Keratinocyte (primary cell): ENCODE data around the gene CYP4F8. TPM values are rescaled to one million over a fixed set of nuclear protein-coding genes. Genes with fewer than 3 reads are reported as not detected.

ENCODE experiments used
- DNase-seq: peaks from one replicate; pipeline ENCODE4 v3.0.0-alpha.2; 2011; ENCODE audit warnings: low read depth, missing footprints, low spot score
- FAIRE-seq: peaks from 2 replicates; lab custom pipeline; 2011; peaks lifted over from hg19 to GRCh38; lab: Jason Lieb, UNC
- H2AFZ ChIP-seq: 2 replicates; pipeline ENCODE4 v1.6.0; 2012; ENCODE audit warnings: low read length, control low read depth, inconsistent platforms; ENCODE audit not compliant: control insufficient read depth
- H3K27ac ChIP-seq: 2 replicates; pipeline ENCODE4 v1.5.1; 2011; ENCODE audit warnings: low read length; ENCODE audit not compliant: control insufficient read depth, insufficient read depth
- H3K27me3 ChIP-seq: 3 replicates; pipeline ENCODE4 v1.6.0; 2011; ENCODE audit warnings: low read length; ENCODE audit not compliant: control insufficient read depth, insufficient read depth; ENCODE audit errors: extremely low read depth
- H3K36me3 ChIP-seq, 2 experiments: 2 replicates in 1 of 2; 3 replicates in 1 of 2; pipeline ENCODE4 v1.5.1; 2011; ENCODE audit warnings: low read length in 2 of 2, mild to moderate bottlenecking in 1 of 2; ENCODE audit not compliant: control insufficient read depth in 2 of 2, insufficient read depth in 2 of 2; ENCODE audit errors: extremely low read depth in 1 of 2
- H3K4me1 ChIP-seq: 3 replicates; pipeline ENCODE4 v1.5.1; 2011; ENCODE audit warnings: low read length; ENCODE audit not compliant: control insufficient read depth, insufficient read depth; ENCODE audit errors: extremely low read depth
- H3K4me2 ChIP-seq: 3 replicates; pipeline ENCODE4 v1.6.0; 2011; ENCODE audit warnings: low read depth, low read length; ENCODE audit not compliant: control insufficient read depth, insufficient read depth; ENCODE audit errors: extremely low read depth
- H3K4me3 ChIP-seq, 3 experiments: fragments of 200-600 bp in 1 of 3; sonication (generic) in 1 of 3; 2 replicates in 2 of 3; 3 replicates in 1 of 3; pipeline ENCODE4 v1.5.1; 2011 to 2016; ENCODE audit warnings: low read length in 3 of 3, mild to moderate bottlenecking in 3 of 3, control low read depth in 2 of 3, inconsistent platforms in 1 of 3, low read depth in 1 of 3, mixed read lengths in 1 of 3, mixed run types in 1 of 3, moderate library complexity in 1 of 3; ENCODE audit not compliant: control insufficient read depth in 2 of 3, insufficient read depth in 2 of 3; ENCODE audit errors: extremely low read depth in 1 of 3
- H3K79me2 ChIP-seq: 2 replicates; pipeline ENCODE4 v1.6.0; 2012; ENCODE audit warnings: low read length; ENCODE audit not compliant: control insufficient read depth, insufficient read depth
- H3K9ac ChIP-seq: 3 replicates; pipeline ENCODE4 v1.6.0; 2011; ENCODE audit warnings: low read length; ENCODE audit not compliant: control insufficient read depth, insufficient read depth; ENCODE audit errors: extremely low read depth
- H3K9me1 ChIP-seq: 3 replicates; pipeline ENCODE4 v1.6.0; 2011; ENCODE audit warnings: low read length; ENCODE audit not compliant: control insufficient read depth, insufficient read depth; ENCODE audit errors: extremely low read depth
- H3K9me3 ChIP-seq: 2 replicates; pipeline ENCODE4 v1.5.1; 2012; ENCODE audit warnings: low read depth, low read length; ENCODE audit not compliant: control insufficient read depth
- H4K20me1 ChIP-seq: 3 replicates; pipeline ENCODE4 v1.6.0; 2011; ENCODE audit warnings: low read length; ENCODE audit not compliant: control insufficient read depth, insufficient read depth; ENCODE audit errors: extremely low read depth
- CTCF ChIP-seq, 3 experiments: IDR thresholded peaks in 1 of 3; conservative IDR thresholded peaks in 1 of 3; optimal IDR thresholded peaks in 1 of 3; 2 replicates in 2 of 3; 3 replicates in 1 of 3; pipeline versions ENCODE3 to v1.5.1; 2011; ENCODE audit warnings: low read length in 3 of 3, mild to moderate bottlenecking in 3 of 3, moderate library complexity in 2 of 3, control low read depth in 1 of 3, inconsistent platforms in 1 of 3; ENCODE audit not compliant: insufficient read depth in 2 of 3; ENCODE audit errors: extremely low read depth in 1 of 3
- EZH2 ChIP-seq: IDR thresholded peaks from one replicate; pipeline ENCODE4 v1.6.1; 2012; ENCODE audit warnings: inconsistent platforms, mild to moderate bottlenecking, low read length, moderate library complexity
- dilution Hi-C: fragments of 300-500 bp; cut with MboI; formaldehyde crosslinking; loops from one replicate; pipeline ENCODE4 v1.7.0; 2020; ENCODE audit warnings: low sequenced_read_pairs; ENCODE audit not compliant: extremely low pct_ligation_motif_present
- polyA plus RNA-seq, 5 experiments: library from polyadenylated mRNA; depleted of rRNA in 3 of 5; stranded (reverse) in 3 of 5; stranded (forward) in 1 of 5; unstranded in 1 of 5; fragments of >200 nt; gene quantifications; 1 replicate in 1 of 5; 2 replicates in 3 of 5; 3 replicates in 1 of 5; pipeline versions ENCODE4 v1.2.1 to v1.2.3, GENCODE V29; 2011 to 2012; ENCODE audit warnings: missing spikeins in 2 of 5, low read depth in 1 of 5, low replicate concordance in 1 of 5

Gene CYP4F8
- polyA plus RNA-seq, 1 donor (not counting 4 experiments of a cell fraction or from before 2014, with no cell fraction given), result not detected

GRCh38 chr19:15666883-15667282 lies 51.9 kb downstream of the CYP4F8 start:
- Histone ChIP-seq H3K9ac (no peak overlapping the region), H3K27ac (no peak overlapping the region), H3K79me2 (no peaks in the 10 kb centered on the region), H2AFZ (no peak overlapping the region), H3K36me3 (no peaks in the 10 kb centered on the region), H4K20me1 (no peaks in the 10 kb centered on the region), H3K9me3 (no peaks in the 10 kb centered on the region), H3K4me3 (no peak overlapping the region), H3K4me1 (no peaks in the 10 kb centered on the region), H3K9me1 (no peaks in the 10 kb centered on the region), H3K4me2 (no peak overlapping the region), H3K27me3 (no peaks in the 10 kb centered on the region)
- DNase-seq, result no peak
- dilution Hi-C loops, result no loop called here
- TF ChIP-seq CTCF (optimal IDR thresholded peaks at IDR 0.05 in 1 of 3, IDR thresholded peaks at IDR 0.05 in 1 of 3, conservative IDR thresholded peaks at IDR 0.05 in 1 of 3; ENCODE audit: extremely low read depth in 1 of 3, insufficient read depth in 2 of 3, low read length in 3 of 3) (no peak), EZH2 (no peak)
- no peak for FAIRE-seq

GRCh38 chr19:15669440-15669839 lies 54.4 kb downstream of the CYP4F8 start:
- no peak for DNase-seq
- Histone ChIP-seq H3K79me2 (no peaks in the 10 kb centered on the region), H3K4me3 (no peak overlapping the region), H3K36me3 (no peaks in the 10 kb centered on the region), H3K4me1 (no peaks in the 10 kb centered on the region), H3K9ac (no peak overlapping the region), H3K27me3 (no peaks in the 10 kb centered on the region), H4K20me1 (no peaks in the 10 kb centered on the region), H3K4me2 (no peak overlapping the region), H3K9me1 (no peaks in the 10 kb centered on the region), H2AFZ (no peak overlapping the region), H3K27ac (no peak overlapping the region), H3K9me3 (no peaks in the 10 kb centered on the region)
- TF ChIP-seq CTCF (optimal IDR thresholded peaks at IDR 0.05 in 1 of 3, IDR thresholded peaks at IDR 0.05 in 1 of 3, conservative IDR thresholded peaks at IDR 0.05 in 1 of 3; ENCODE audit: extremely low read depth in 1 of 3, insufficient read depth in 2 of 3, low read length in 3 of 3), result no peak
- TF ChIP-seq EZH2, result no peak
- dilution Hi-C loops, result no loop called here
- no peak for FAIRE-seq
